ENCODE measurements around the gene YIPF3.
"Not testable (repeated sequence)": the region's sequence is repeated elsewhere in the genome, so short reads cannot be mapped to it uniquely, and the experiment has no call there.

DNA sequence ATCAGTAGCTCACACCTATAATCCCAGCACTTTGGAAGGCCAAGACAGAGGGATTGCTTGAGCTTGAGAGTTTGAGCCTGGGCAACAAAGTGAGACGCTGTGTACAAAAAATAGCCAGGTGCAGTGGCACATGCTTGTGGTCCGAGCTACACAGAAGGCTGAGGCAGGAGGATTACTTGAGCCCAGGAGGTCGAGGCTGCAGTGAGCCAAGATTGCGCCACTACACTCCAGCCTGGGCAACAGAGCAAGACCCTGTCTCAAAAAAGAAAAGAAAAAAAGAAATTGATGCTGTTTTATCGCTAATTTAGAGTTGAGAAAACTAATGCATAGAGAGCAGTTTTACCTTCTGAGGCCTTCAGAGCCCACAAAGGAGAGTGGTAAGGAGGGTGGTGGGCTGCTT lies 18.4 kb downstream of the YIPF3 start:
- not testable (repeated sequence) for TF ChIP-seq POLR2AphosphoS5 (IDR thresholded peaks at IDR 0.05)
- TF ChIP-seq, protein P1, sequence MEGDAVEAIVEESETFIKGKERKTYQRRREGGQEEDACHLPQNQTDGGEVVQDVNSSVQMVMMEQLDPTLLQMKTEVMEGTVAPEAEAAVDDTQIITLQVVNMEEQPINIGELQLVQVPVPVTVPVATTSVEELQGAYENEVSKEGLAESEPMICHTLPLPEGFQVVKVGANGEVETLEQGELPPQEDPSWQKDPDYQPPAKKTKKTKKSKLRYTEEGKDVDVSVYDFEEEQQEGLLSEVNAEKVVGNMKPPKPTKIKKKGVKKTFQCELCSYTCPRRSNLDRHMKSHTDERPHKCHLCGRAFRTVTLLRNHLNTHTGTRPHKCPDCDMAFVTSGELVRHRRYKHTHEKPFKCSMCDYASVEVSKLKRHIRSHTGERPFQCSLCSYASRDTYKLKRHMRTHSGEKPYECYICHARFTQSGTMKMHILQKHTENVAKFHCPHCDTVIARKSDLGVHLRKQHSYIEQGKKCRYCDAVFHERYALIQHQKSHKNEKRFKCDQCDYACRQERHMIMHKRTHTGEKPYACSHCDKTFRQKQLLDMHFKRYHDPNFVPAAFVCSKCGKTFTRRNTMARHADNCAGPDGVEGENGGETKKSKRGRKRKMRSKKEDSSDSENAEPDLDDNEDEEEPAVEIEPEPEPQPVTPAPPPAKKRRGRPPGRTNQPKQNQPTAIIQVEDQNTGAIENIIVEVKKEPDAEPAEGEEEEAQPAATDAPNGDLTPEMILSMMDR (IDR thresholded peaks at IDR 0.05) = not testable (repeated sequence)
